ENCODE measurements around the gene SPON1.

The SPON1 gene

DNA sequence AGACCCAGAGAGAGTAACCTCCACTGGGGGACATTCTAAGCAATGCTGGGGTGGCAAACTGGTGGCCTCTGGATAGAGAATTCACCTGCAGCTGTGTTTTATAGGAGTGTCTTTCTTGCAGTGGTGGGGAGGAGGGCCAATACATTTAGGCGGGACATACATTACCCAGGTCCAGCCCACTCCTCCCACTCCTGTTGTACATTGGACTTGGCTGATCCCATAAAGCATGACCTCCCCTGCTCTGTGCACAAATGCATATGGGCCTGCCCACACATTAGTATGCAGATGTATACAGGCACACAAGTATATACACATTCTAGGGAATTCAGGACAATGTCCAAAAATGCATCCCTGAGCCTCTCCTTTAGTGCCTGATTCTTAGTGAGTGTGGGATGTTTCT is 297.4 kb downstream of the SPON1 start:
- Histone ChIP-seq H3K4me3 (ENCODE audit: low read depth, low read length) (no peak overlapping the region), H3K27me3 (ENCODE audit: control insufficient read depth, insufficient read depth, low read length) (no peaks in the 10 kb centered on the region), H3K4me1 (ENCODE audit: control insufficient read depth, insufficient read depth, low read length) (no peaks in the 10 kb centered on the region), H3K36me3 (ENCODE audit: control insufficient read depth, insufficient read depth, low read length) (no peaks in the 10 kb centered on the region), H3K9ac (ENCODE audit: low read depth, low read length) (no peak overlapping the region), H3K9me3 (ENCODE audit: control insufficient read depth, insufficient read depth, low read length) (no peaks in the 10 kb centered on the region), H3K27ac (ENCODE audit: low read depth, low read length) (no peak overlapping the region)

DNA sequence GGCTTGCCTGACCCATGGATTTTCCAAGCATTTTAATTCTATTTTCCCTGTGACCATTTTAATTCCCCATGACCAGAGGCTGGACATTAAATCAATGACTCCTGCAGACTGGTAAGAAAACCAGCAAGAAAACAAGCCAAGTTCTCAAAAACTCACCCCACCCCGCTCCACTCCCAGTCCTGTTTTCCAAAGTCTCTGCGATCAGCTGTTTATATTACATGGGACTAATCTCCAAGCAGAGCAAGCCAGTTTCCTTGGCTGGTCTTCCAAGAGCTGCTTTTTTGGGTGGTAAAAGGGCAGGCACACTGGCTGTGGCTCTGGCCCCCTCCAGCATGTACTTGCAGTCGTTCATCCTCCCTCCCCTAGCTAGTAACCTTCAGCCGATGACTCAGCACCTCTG is 298.5 kb downstream of the SPON1 start:
- Histone ChIP-seq H3K27me3 (ENCODE audit: control insufficient read depth, insufficient read depth, low read length) (no peaks in the 10 kb centered on the region), H3K9me3 (ENCODE audit: control insufficient read depth, insufficient read depth, low read length) (no peaks in the 10 kb centered on the region), H3K4me3 (ENCODE audit: low read depth, low read length) (no peak overlapping the region), H3K36me3 (ENCODE audit: control insufficient read depth, insufficient read depth, low read length) (peaks cover 11% of the 10 kb centered on the region; the same call in 1 of the 2 replicates), H3K9ac (ENCODE audit: low read depth, low read length) (no peak overlapping the region), H3K27ac (ENCODE audit: low read depth, low read length) (no peak overlapping the region), H3K4me1 (ENCODE audit: control insufficient read depth, insufficient read depth, low read length) (no peaks in the 10 kb centered on the region)

DNA sequence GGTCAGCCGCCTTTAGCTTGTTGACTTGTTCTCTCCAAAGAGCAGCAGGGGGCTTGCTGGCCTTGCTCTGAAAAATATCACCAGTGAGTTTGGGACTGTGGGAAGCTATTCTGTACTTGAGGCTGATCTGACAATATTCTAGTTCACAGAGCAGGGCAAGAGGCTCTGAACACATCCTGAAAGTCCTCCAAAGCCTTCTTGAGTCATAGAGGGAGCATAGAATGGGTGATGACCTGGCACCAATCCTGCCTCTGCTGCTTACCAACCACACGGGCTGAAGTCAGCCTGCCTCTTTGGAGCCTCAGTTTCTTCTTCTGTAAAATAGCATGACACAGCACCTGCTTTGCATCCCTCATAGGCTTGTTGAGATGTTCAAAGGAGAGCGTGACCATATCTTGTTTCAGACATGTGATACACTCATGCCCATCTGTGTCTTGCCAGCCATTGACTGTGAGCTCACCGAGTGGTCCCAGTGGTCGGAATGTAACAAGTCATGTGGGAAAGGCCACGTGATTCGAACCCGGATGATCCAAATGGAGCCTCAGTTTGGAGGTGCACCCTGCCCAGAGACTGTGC is 299.8 kb downstream of the SPON1 start:
- Histone ChIP-seq H3K4me3 (ENCODE audit: low read depth, low read length) (no peak overlapping the region), H3K4me1 (ENCODE audit: control insufficient read depth, insufficient read depth, low read length) (no peaks in the 10 kb centered on the region), H3K9me3 (ENCODE audit: control insufficient read depth, insufficient read depth, low read length) (no peaks in the 10 kb centered on the region), H3K36me3 (ENCODE audit: control insufficient read depth, insufficient read depth, low read length) (peaks cover 12% of the 10 kb centered on the region; the same call in 1 of the 2 replicates), H3K27ac (ENCODE audit: low read depth, low read length) (no peak overlapping the region), H3K27me3 (ENCODE audit: control insufficient read depth, insufficient read depth, low read length) (no peaks in the 10 kb centered on the region), H3K9ac (ENCODE audit: low read depth, low read length) (no peak overlapping the region)

DNA sequence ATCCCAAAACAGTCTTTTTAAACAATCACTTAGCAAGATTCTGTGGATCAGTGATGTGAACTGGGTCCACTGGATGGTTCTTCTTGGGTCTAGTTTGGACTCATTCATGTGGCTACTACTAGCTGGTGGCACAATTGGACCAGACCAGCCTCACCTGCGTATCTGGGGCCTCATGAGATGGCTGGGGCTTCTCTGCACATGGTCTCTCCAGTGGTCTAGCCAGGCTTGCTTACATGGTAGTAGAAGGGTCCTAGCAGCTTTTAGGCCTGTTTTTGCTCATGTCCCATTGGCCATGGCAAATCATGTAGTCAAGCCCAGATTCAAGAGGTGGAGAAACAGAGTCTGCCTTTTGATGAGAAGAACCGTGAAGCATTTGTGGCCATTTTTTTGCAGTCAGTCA is 302.4 kb downstream of the SPON1 start:
- Histone ChIP-seq H3K27me3 (ENCODE audit: control insufficient read depth, insufficient read depth, low read length) (no peaks in the 10 kb centered on the region), H3K4me3 (ENCODE audit: low read depth, low read length) (no peak overlapping the region), H3K4me1 (ENCODE audit: control insufficient read depth, insufficient read depth, low read length) (no peaks in the 10 kb centered on the region), H3K27ac (ENCODE audit: low read depth, low read length) (no peak overlapping the region), H3K9ac (ENCODE audit: low read depth, low read length) (no peak overlapping the region), H3K9me3 (ENCODE audit: control insufficient read depth, insufficient read depth, low read length) (no peaks in the 10 kb centered on the region), H3K36me3 (ENCODE audit: control insufficient read depth, insufficient read depth, low read length) (peaks cover 19% of the 10 kb centered on the region)

DNA sequence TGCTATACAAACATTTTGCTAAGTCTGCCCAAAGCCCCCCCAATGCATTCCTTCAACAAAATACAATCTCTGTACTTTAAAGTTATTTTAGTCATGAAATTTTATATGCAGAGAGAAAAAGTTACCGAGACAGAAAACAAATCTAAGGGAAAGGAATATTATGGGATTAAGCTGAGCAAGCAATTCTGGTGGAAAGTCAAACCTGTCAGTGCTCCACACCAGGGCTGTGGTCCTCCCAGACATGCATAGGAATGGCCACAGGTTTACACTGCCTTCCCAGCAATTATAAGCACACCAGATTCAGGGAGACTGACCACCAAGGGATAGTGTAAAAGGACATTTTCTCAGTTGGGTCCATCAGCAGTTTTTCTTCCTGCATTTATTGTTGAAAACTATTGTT is 304.1 kb downstream of the SPON1 start:
- peaks cover 28% of the 10 kb centered on the region for H3K36me3 ChIP-seq (ENCODE audit: control insufficient read depth, insufficient read depth, low read length)
- H3K9me3 ChIP-seq (ENCODE audit: control insufficient read depth, insufficient read depth, low read length): no peaks in the 10 kb centered on the region
- H3K27ac ChIP-seq (ENCODE audit: low read depth, low read length): no peak overlapping the region
- no peaks in the 10 kb centered on the region for H3K4me1 ChIP-seq (ENCODE audit: control insufficient read depth, insufficient read depth, low read length)
- no peaks in the 10 kb centered on the region for H3K27me3 ChIP-seq (ENCODE audit: control insufficient read depth, insufficient read depth, low read length)
- no peak overlapping the region for H3K4me3 ChIP-seq (ENCODE audit: low read depth, low read length)
- no peak overlapping the region for H3K9ac ChIP-seq (ENCODE audit: low read depth, low read length)

DNA sequence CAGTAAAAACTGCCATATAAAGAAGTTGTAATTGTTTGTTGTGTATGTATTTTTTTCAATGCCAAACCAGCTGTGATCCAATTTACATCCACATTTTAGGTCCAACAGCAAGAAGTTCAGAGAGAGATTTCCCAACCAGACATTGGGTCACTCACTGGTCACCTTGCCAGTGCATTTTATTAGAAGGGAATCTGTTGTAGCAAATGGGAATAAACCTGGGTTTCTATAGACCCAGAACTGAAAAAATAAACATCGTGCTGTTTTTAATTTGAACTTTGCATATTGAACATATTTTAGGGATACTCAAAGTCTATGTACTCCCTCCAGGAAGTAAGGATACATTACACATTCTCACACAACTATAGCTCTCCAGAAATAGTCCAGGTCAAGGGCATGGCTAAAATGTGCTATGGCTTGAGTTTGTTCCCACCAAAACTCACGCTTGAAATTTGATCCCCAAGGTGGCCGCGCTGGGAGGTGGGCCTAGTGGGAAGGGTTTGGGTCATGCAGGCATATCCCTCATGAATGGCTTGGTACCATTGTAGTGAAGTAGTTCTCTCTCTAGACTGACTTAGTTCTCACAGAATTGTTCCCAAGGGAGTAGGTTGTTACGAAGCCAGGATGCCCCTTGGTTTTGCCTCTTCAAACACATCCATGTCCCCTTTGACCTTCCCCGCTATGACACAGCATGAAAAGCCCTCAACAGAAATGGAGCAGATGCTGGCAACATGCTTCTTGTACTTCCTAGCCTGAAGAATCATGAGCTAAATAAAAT is 305.5 kb downstream of the SPON1 start:
- H3K4me3 ChIP-seq (ENCODE audit: low read depth, low read length): no peak overlapping the region

DNA sequence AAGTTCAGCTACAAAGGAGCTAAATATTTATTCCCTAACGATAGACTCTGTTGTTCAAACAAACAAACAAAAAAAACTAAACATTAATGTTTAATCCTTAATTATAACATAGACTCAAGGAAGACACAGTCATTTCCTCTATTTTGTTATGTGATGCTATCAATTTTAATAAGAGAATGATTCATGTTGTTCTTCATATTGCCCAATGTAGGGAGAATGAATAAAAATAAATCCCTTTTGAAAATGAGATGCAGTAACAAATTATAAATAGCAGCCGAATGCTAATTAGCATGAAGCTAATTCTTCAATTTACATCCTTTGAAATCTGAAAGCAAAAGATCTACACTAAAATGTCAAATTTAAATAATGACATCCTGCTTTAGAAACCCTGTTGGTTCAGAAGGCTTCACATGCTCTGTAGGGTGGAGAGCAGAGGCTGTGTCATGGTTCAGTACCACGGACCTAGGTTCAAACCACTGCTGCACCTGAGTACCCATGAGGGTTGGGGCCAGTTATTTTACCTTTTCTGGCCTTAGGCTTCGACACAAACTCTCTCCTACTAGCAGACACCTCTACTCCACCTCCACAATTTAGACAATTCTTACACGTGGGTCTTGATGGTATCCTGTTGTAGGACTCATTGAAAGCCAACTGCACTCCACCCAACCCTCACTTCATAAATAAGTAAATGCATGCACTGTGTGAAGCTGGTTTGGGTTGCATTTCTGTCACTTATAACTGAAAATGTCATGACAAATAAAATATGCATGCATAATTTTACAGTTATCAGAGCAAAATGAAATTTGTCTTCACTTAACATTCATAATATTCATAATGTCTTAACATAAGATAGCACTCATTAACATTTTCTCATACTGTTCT is 307.4 kb downstream of the SPON1 start:
- H3K4me3 ChIP-seq (ENCODE audit: low read depth, low read length): no peak overlapping the region
- H3K9ac ChIP-seq (ENCODE audit: low read depth, low read length): no peak overlapping the region
- H3K27ac ChIP-seq (ENCODE audit: low read depth, low read length): no peak overlapping the region
- H3K27me3 ChIP-seq (ENCODE audit: control insufficient read depth, insufficient read depth, low read length): no peaks in the 10 kb centered on the region
- peaks cover 47% of the 10 kb centered on the region for H3K36me3 ChIP-seq (ENCODE audit: control insufficient read depth, insufficient read depth, low read length)
- H3K4me1 ChIP-seq (ENCODE audit: control insufficient read depth, insufficient read depth, low read length): no peaks in the 10 kb centered on the region
- no peaks in the 10 kb centered on the region for H3K9me3 ChIP-seq (ENCODE audit: control insufficient read depth, insufficient read depth, low read length)

More for the DNA sequence above, 305.5 kb downstream of the SPON1 start:
- H3K9ac ChIP-seq (ENCODE audit: low read depth, low read length): no peak overlapping the region
- H3K36me3 ChIP-seq (ENCODE audit: control insufficient read depth, insufficient read depth, low read length): peaks cover 34% of the 10 kb centered on the region
- H3K9me3 ChIP-seq (ENCODE audit: control insufficient read depth, insufficient read depth, low read length): no peaks in the 10 kb centered on the region
- H3K27me3 ChIP-seq (ENCODE audit: control insufficient read depth, insufficient read depth, low read length): no peaks in the 10 kb centered on the region
- no peaks in the 10 kb centered on the region for H3K4me1 ChIP-seq (ENCODE audit: control insufficient read depth, insufficient read depth, low read length)
- H3K27ac ChIP-seq (ENCODE audit: low read depth, low read length): no peak overlapping the region

DNA sequence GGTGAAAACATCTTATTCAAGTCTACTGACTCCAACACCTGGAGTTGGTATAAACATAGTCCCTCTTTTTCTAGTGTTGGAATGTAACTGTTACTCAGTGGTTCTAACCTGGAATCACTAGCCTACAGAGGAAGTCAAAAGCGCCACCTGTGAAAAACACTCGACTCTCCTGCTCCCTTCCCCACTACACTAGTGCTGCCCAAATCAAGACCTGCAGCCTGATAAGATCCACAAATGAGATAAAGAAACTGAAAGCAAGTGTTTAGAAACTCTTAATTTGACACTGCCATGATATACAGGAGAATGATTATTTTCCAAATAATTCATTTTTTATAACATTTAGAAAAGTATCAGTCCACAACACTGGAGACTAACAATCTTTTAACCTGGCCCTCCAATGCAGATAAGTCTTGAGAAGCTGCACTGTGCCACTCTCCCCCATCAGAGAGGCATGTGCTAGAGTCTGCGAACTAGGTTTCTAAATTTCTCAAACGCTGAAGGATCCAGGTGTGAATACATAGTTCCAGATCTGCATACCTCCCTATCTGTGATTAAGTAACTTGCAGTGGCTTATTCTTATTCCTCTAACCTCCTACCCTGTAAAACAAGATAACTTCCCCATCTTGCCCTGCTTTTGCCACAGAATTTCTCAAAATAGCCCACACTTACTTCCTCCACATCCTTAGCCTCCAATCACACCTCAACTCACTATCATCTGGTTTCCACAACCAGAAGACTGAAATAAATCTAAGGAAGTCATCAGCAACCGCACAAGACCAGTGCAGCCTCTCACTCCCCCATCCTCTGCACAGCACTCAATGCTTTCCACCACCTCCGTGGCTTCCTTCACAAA is 308.4 kb downstream of the SPON1 start:
- Histone ChIP-seq H3K4me1 (ENCODE audit: control insufficient read depth, insufficient read depth, low read length) (no peaks in the 10 kb centered on the region), H3K36me3 (ENCODE audit: control insufficient read depth, insufficient read depth, low read length) (peaks cover 41% of the 10 kb centered on the region), H3K9me3 (ENCODE audit: control insufficient read depth, insufficient read depth, low read length) (no peaks in the 10 kb centered on the region), H3K27ac (ENCODE audit: low read depth, low read length) (no peak overlapping the region), H3K4me3 (ENCODE audit: low read depth, low read length) (no peak overlapping the region), H3K27me3 (ENCODE audit: control insufficient read depth, insufficient read depth, low read length) (no peaks in the 10 kb centered on the region), H3K9ac (ENCODE audit: low read depth, low read length) (no peak overlapping the region)

DNA sequence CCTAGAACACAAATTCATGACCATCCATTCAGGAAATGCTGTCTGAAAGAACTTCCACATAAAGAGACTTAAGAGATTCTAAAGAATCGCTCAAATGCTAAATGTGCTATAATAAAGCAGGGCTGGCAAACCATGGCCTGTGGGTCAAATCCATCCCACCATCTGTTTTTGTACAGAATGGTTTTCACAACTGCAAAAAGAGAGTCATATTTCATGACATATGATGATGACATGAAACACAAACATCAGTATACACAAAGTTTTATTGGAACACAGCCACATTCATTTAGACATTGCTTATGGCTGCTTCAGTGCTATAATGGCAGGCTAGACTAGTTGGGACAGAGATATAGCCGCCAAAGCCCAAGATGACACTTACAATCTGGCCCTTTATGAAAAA is 311.4 kb downstream of the SPON1 start:
- H3K27me3 ChIP-seq (ENCODE audit: control insufficient read depth, insufficient read depth, low read length): no peaks in the 10 kb centered on the region

DNA sequence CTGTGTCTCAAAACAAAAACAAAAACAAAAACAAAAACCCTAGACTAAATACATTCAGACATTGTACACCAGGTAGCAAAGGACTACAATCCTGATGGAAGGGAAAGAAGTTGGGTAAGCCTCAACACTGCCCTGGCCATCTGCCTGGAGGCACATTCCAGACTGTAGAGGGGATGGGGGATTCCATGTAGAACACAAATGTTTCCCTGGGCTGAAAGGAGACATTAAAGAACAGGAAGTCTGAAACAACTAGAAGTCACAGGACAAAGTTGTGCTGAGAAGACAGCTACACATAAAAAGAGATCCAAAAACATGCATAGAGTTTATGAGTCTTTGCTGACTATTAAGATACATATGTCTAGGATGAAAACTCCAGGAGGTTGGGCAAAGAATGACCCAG is 312.6 kb downstream of the SPON1 start:
- peaks cover 63% of the 10 kb centered on the region for H3K36me3 ChIP-seq (ENCODE audit: control insufficient read depth, insufficient read depth, low read length)
- H3K27ac ChIP-seq (ENCODE audit: low read depth, low read length): no peak overlapping the region
- no peak overlapping the region for H3K4me3 ChIP-seq (ENCODE audit: low read depth, low read length)
- H3K27me3 ChIP-seq (ENCODE audit: control insufficient read depth, insufficient read depth, low read length): no peaks in the 10 kb centered on the region
- peaks cover 4% of the 10 kb centered on the region; the same call in 1 of the 2 replicates for H3K9me3 ChIP-seq (ENCODE audit: control insufficient read depth, insufficient read depth, low read length)
- H3K9ac ChIP-seq (ENCODE audit: low read depth, low read length): no peak overlapping the region
- no peaks in the 10 kb centered on the region for H3K4me1 ChIP-seq (ENCODE audit: control insufficient read depth, insufficient read depth, low read length)

More for the DNA sequence above, 311.4 kb downstream of the SPON1 start:
- Histone ChIP-seq H3K36me3 (ENCODE audit: control insufficient read depth, insufficient read depth, low read length) (peaks cover 59% of the 10 kb centered on the region), H3K4me3 (ENCODE audit: low read depth, low read length) (no peak overlapping the region), H3K9ac (ENCODE audit: low read depth, low read length) (no peak overlapping the region), H3K4me1 (ENCODE audit: control insufficient read depth, insufficient read depth, low read length) (no peaks in the 10 kb centered on the region), H3K9me3 (ENCODE audit: control insufficient read depth, insufficient read depth, low read length) (peaks cover 4% of the 10 kb centered on the region; the same call in 1 of the 2 replicates), H3K27ac (ENCODE audit: low read depth, low read length) (no peak overlapping the region)

Measured in HUES48 (cell line).